Small intestine (tissue), 7 donors: ENCODE measurements around the gene PGBD2. TPM values are rescaled to one million over a fixed set of nuclear protein-coding genes. Genes with fewer than 3 reads are reported as not detected.

Source experiments
- DNase-seq, 2 donors: peaks; one replicate each; pipeline versions ENCODE4 v3.0.0 to v3.0.0-alpha.2; 2013
- FAIRE-seq: peaks from 2 replicates; lab custom pipeline; 2012; peaks lifted over from hg19 to GRCh38; lab: Jason Lieb, UNC
- H3K27ac ChIP-seq, 3 donors: one replicate each; pipeline ENCODE4 v1.5.1; 2013; ENCODE audit warnings: low read length in 2 of 3, mild to moderate bottlenecking in 2 of 3, control low read depth in 1 of 3, inconsistent platforms in 1 of 3, low read depth in 1 of 3, moderate library complexity in 1 of 3
- H3K27me3 ChIP-seq, 3 donors: one replicate each; pipeline ENCODE4 v1.6.1; 2013; ENCODE audit warnings: low read length in 3 of 3, inconsistent platforms in 1 of 3; ENCODE audit not compliant: control insufficient read depth in 3 of 3, insufficient read depth in 3 of 3
- H3K36me3 ChIP-seq, 3 donors: one replicate each; pipeline ENCODE4 v1.6.1; 2013; ENCODE audit warnings: low read length in 3 of 3, inconsistent platforms in 1 of 3, low read depth in 1 of 3, mild to moderate bottlenecking in 1 of 3, moderate library complexity in 1 of 3; ENCODE audit not compliant: control insufficient read depth in 3 of 3, insufficient read depth in 2 of 3
- H3K4me1 ChIP-seq, 3 donors: one replicate each; pipeline ENCODE4 v1.6.1; 2013; ENCODE audit warnings: low read length in 2 of 3, inconsistent platforms in 1 of 3, low read depth in 1 of 3, mild to moderate bottlenecking in 1 of 3, moderate library complexity in 1 of 3; ENCODE audit not compliant: control insufficient read depth in 3 of 3, insufficient read depth in 2 of 3
- H3K4me3 ChIP-seq, 3 donors: one replicate each; pipeline ENCODE4 v1.5.1; 2013; ENCODE audit warnings: low read length in 3 of 3, control low read depth in 1 of 3, inconsistent platforms in 1 of 3, low read depth in 1 of 3, mild to moderate bottlenecking in 1 of 3, moderate library complexity in 1 of 3
- H3K9me3 ChIP-seq, 2 donors: one replicate each; pipeline ENCODE4 v1.6.1; 2013; ENCODE audit warnings: low read depth in 1 of 2, low read length in 1 of 2; ENCODE audit not compliant: control insufficient read depth in 2 of 2, insufficient read depth in 1 of 2
- WGBS, 3 donors: extraction: QIAGEN DNeasy Blood & Tissue Kit; methylation state at CpG; one replicate each; pipeline ENCODE4 v1.1.7; 2013; 5-methylcytosine and 5-hydroxymethylcytosine counted together
- polyA plus RNA-seq, 4 donors: library from polyadenylated mRNA; stranded (reverse) in 3 of 4; unstranded in 1 of 4; fragments of 200-250 nt in 3 of 4; fragments of 120-200 nt in 1 of 4; gene quantifications; one replicate each; pipeline versions ENCODE4 v1.2.1 to v1.2.3, GENCODE V29; 2013
- donor health status: healthy with polysubstance abuse.
- donor health status: control.
- donor health status: control.
- donor health status: Bipolar disorder and iron deficiency.
- donor health status: healthy.

Gene PGBD2
- polyA plus RNA-seq, 4 donors: 3.8 to 12.9 (median 8.7) TPM

DNA sequence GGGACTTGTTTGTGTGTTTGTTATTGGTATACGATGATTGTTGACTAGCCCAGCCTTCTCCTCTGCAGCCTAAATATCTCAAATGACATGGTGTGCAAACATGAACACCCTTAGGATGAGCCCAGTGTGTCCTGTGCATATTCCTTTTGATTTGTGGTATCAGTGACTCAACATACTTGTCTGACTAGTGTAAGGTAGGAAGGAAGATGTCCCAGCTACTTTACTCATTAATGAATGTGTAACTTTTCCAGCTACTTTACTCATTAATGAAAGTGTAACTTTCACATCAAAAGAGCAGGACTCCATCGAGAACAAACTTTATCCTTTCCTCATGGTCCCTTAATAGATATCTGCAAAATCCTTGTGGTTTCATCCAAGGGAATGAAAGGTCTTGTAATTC lies 44.4 kb upstream of the PGBD2 start:
- 85 to 94% (median 89%) methylated on average over 2 of the region's 2 CpGs for WGBS, 3 donors
- DNase-seq (no peak), FAIRE-seq (no peak)

DNA sequence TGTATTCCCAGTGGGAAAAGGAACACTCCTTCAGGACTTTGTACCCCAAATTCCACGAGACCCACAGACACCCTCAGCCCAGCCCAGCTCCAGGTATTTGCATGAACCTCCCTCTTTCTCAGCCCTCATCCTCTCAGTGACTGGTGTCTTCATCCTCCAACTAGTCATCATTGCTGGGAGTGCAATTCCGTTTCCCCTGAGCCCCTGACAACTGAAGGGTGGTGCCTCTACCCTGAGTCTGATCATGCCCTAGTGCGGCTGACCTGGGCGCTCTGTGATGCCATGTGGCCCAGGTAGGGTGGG lies 43.4 kb upstream of the PGBD2 start:
- peaks cover 2 to 14% (median 2%) of the 10 kb centered on the region in 3 donors for H3K4me1 ChIP-seq
- H3K9me3 ChIP-seq: peaks cover 0 to 5% of the 10 kb centered on the region in 2 donors
- no peaks in the 10 kb centered on the region for H3K27me3 ChIP-seq
- no peak for FAIRE-seq
- no peaks in the 10 kb centered on the region for H3K36me3 ChIP-seq
- no peak for DNase-seq
- H3K27ac ChIP-seq: peak overlapping the region; percentile 54 to 80 (median 62)
- 7 to 13% (median 7%) methylated on average over 4 of the region's 4 CpGs for WGBS, 3 donors
- peak overlapping the region; percentile 58 to 67 (median 62) for H3K4me3 ChIP-seq

More for the DNA sequence above, 44.4 kb upstream of the PGBD2 start:
- Histone ChIP-seq H3K36me3 (no peaks in the 10 kb centered on the region), H3K27me3 (no peaks in the 10 kb centered on the region), H3K27ac (no peak overlapping the region), H3K9me3 (no peaks in the 10 kb centered on the region), H3K4me3 (no peak overlapping the region), H3K4me1 (peaks cover 2 to 22% (median 2%) of the 10 kb centered on the region in 3 donors)

DNA sequence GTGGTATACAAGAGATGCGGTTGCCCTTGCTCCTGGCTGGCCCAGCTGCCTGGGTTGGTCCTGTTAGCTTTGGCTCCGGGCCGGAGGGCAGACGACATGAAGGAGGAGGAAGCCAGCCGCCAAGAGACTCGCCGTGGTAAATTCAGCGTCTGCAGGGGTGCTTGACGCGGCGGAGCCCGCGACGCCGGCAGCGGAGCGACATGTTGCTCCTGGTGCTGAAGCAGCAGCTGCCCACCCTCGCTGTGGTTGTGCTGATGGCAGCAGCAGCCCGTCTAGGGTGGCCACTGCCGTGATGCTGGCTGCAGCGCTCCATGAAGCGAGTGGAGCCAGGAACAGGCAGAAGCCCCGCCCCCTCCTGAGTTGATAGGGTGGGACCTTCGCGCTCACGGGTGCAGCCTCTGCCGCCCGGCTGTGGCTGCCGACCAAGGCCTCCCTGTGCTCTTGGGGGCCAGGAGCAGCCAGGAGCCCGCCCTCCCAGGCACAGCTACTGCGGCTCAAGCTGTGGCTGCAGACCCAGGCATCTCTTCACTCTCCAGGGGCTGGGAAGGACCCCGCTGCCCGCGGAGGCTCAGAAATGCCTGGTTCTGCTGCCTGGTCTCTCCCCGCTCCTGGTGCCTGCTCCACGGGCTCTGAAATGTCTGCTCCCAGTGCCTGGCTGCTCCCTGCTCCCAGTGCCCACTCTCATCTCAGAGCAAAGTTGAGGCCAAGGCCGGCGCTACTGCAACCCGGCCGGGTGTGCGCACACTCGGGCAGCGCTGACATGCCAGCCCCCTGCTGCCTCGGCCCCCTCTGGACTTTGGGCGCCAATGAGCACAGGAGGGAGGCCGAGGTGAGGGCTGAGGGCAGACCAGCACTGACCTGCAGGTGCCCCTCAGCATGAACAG lies 42.8 kb upstream of the PGBD2 start:
- FAIRE-seq (no peak), DNase-seq (peak; percentile 84 to 92)
- H3K4me1 ChIP-seq: peaks cover 0 to 11% (median 2%) of the 10 kb centered on the region in 3 donors
- H3K9me3 ChIP-seq: peaks cover 0 to 11% of the 10 kb centered on the region in 2 donors
- H3K4me3 ChIP-seq: peak overlapping the region; percentile 58 to 67 (median 62)
- WGBS, 3 donors: 9 to 19% (median 10%) methylated on average over 37 to 46 of the region's 46 CpGs
- no peaks in the 10 kb centered on the region for H3K27me3 ChIP-seq
- no peaks in the 10 kb centered on the region for H3K36me3 ChIP-seq
- H3K27ac ChIP-seq: peak overlapping the region; percentile 54 to 80 (median 62)

DNA sequence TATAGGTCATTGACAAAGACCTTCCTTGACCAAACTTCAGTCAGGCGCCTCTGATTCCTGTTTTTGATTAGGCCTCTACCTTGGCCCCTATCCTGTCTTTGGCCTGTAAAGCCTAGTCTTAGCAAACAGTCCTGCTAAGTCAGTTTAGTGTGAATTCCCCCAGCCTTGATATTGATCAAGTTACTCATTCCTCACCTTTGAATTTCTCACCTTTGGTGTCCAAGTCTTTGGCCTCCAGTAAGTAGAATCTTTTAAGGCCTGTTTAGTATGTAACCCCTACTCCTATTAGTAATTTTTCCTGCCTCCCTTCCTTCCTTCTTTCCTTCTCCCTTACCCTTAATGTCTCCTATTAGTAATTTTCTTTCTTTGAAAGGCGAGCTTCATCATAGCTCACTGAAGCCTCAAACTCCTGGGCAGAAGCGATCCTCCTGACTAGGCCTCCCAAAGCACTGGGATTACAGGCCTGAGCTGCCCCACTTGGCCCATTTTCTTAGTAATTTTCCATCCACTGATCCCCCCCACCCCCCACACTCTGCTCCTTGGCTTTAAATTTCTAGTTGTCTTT lies 34.1 kb upstream of the PGBD2 start:
- DNase-seq: no peak
- no peak overlapping the region for H3K27ac ChIP-seq
- H3K27me3 ChIP-seq: no peaks in the 10 kb centered on the region
- no peak overlapping the region for H3K4me3 ChIP-seq
- peaks cover 0 to 11% of the 10 kb centered on the region in 2 donors for H3K9me3 ChIP-seq
- no peaks in the 10 kb centered on the region for H3K36me3 ChIP-seq
- no peak for FAIRE-seq
- 97 to 99% (median 98%) methylated on average over 3 of the region's 3 CpGs for WGBS, 3 donors
- H3K4me1 ChIP-seq: no peaks in the 10 kb centered on the region

DNA sequence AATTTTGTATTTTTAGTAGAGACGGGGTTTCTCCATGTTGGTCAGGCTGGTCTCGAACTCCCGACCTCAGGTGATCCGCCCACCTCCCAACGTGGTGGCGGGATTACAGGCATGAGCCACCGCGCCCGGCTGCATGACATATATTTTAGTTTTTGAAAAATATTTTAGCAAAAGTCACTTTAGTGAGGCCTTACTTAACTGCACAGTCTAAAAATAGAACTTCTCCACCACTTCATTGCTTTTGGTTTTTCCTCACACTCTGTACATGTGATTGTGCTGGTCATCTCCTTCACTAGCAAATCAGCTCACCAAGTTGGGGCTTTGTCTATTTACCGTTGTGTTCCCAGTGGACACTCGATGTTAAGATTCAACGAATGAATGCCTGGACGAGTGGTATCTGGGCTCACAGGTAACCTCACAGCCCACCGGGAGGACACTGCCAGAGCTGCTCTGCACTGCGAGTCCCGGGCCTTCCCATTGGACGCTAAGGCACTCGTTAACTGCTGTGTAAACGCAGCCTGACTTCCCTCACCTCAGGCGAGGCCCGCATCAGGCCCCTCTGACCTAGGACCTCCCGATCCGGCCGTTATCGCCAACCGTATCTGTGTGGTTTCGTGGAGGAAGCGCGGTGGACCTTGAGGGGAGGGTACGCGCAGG lies 33.2 kb upstream of the PGBD2 start:
- no peaks in the 10 kb centered on the region for H3K4me1 ChIP-seq
- H3K4me3 ChIP-seq: peak overlapping the region; percentile 26 to 79 (median 67)
- no peaks in the 10 kb centered on the region for H3K27me3 ChIP-seq
- FAIRE-seq (no peak), DNase-seq (peak; percentile 57 to 87)
- peaks cover 0 to 4% of the 10 kb centered on the region in 2 donors for H3K9me3 ChIP-seq
- WGBS, 3 donors: 2 to 3% (median 3%) methylated on average over 30 to 31 of the region's 31 CpGs
- H3K27ac ChIP-seq: peak overlapping the region; percentile 95 to 99 (median 97)
- H3K36me3 ChIP-seq: no peaks in the 10 kb centered on the region

DNA sequence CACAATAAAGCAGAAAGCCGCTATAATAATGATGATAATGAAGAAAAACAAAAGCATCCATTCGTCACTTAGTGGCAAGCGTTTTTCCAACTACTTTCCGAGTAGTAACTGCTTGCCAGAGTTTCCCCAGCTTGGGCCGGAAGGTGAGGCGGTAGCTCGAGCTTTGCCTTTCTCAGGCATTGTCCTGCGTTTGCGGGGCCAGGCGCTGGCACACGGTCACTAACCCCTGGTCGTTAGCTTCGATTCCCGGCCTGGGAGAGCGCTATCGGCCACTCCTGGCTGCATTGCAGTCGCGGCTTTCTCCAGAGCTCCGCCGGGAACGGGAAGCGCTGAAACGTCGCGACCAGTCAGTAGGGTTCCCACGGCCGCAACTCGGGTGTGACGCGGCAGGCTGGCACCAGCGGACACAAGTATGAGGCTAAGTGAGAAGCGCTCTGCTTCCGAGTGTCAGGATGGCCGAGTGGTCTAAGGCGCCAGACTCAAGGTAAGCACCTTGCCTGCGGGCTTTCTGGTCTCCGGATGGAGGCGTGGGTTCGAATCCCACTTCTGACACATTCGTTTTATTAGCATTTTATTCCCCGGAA lies 32.5 kb upstream of the PGBD2 start:
- FAIRE-seq: no peak
- DNase-seq: peak; percentile 94 to 98
- H3K4me1 ChIP-seq: no peaks in the 10 kb centered on the region
- peak overlapping the region; percentile 26 to 79 (median 67) for H3K4me3 ChIP-seq
- H3K9me3 ChIP-seq: no peaks in the 10 kb centered on the region
- 0 to 1% (median 1%) methylated on average over 40 to 41 of the region's 41 CpGs for WGBS, 3 donors
- no peaks in the 10 kb centered on the region for H3K27me3 ChIP-seq
- H3K27ac ChIP-seq: peak overlapping the region; percentile 95 to 99 (median 97)
- H3K36me3 ChIP-seq: no peaks in the 10 kb centered on the region

DNA sequence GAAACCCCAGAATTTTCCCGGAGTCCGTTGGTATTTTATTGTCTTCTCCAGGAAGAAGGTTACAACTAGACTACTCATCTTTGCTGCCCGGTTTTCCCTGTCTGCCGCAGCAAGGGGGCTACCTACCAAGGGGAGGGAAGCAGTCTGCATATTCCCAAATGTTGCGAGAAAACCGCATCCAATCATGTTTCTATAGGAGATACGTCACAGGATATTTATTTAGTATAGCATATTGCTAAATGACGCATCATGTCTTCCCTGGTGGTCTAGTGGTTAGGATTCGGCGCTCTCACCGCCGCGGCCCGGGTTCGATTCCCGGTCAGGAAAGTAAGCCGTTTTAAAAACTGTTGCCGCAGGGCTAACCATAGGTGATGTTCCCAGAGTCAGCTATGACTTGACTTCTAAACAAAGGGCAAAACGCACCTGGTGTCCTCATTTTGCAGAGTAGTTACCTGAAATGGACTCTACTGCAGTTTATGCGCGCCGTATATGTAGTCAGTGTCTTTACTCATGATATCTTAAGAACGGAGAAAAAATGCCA lies 32.0 kb upstream of the PGBD2 start:
- FAIRE-seq: no peak
- H3K36me3 ChIP-seq: no peaks in the 10 kb centered on the region
- peak overlapping the region; percentile 95 to 99 (median 97) for H3K27ac ChIP-seq
- peak overlapping the region; percentile 26 to 79 (median 67) for H3K4me3 ChIP-seq
- 2% methylated on average over 23 of the region's 23 CpGs for WGBS, 3 donors
- H3K27me3 ChIP-seq: no peaks in the 10 kb centered on the region
- no peaks in the 10 kb centered on the region for H3K4me1 ChIP-seq
- H3K9me3 ChIP-seq: no peaks in the 10 kb centered on the region
- DNase-seq: peak; percentile 85 to 94

DNA sequence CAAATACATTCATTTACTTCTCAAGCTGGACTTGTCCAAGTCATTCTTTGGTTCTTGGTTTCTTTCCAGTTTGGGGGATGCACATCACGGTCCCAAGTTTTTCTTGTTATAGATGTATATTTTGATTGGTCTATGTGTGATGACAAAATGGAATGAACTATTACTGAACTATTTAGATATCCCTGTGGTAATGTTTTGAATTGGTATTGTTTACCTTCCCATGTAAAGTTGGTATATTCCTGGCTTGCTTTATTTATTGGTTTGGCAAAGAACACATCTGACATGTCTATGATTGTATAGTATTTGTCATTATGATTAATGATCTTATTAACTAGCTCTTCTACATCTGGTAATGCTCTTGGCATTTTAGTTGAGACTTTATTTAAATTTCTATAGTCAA lies 24.8 kb upstream of the PGBD2 start:
- Histone ChIP-seq H3K4me3 (no peak overlapping the region), H3K36me3 (no peaks in the 10 kb centered on the region), H3K4me1 (no peaks in the 10 kb centered on the region), H3K9me3 (no peaks in the 10 kb centered on the region), H3K27ac (no peak overlapping the region), H3K27me3 (no peaks in the 10 kb centered on the region)
- WGBS, 3 donors: 83 to 89% (median 86%) methylated on average over 1 of the region's 1 CpG
- DNase-seq (no peak), FAIRE-seq (no peak)
